Measurements from ENCODE around the gene PDZD2.

GRCh38 chr5:31701642-31702299 lies 62.8 kb downstream of the PDZD2 start:
- TF ChIP-seq EP300 (IDR thresholded peaks at IDR 0.05) (no peak), POLR2A (IDR thresholded peaks at IDR 0.05) (no peak)
- TF ChIP-seq, protein P1, sequence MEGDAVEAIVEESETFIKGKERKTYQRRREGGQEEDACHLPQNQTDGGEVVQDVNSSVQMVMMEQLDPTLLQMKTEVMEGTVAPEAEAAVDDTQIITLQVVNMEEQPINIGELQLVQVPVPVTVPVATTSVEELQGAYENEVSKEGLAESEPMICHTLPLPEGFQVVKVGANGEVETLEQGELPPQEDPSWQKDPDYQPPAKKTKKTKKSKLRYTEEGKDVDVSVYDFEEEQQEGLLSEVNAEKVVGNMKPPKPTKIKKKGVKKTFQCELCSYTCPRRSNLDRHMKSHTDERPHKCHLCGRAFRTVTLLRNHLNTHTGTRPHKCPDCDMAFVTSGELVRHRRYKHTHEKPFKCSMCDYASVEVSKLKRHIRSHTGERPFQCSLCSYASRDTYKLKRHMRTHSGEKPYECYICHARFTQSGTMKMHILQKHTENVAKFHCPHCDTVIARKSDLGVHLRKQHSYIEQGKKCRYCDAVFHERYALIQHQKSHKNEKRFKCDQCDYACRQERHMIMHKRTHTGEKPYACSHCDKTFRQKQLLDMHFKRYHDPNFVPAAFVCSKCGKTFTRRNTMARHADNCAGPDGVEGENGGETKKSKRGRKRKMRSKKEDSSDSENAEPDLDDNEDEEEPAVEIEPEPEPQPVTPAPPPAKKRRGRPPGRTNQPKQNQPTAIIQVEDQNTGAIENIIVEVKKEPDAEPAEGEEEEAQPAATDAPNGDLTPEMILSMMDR (IDR thresholded peaks at IDR 0.05): no peak
